Liver (tissue), 3 donors: ENCODE measurements around the gene ALCAM.

Experiments
- EGR1 ChIP-seq, 2 donors: IDR thresholded peaks; 2 replicates each; pipeline ENCODE4 v1.6.1; 2016 to 2018; ENCODE audit warnings: antibody characterized with exemption in 2 of 2, low read depth in 2 of 2
- GABPA ChIP-seq, 2 donors: IDR thresholded peaks in 1 of 2; conservative IDR thresholded peaks in 1 of 2; 2 replicates each; pipeline ENCODE4 v1.6.1; 2016; ENCODE audit warnings: antibody characterized with exemption in 2 of 2, mild to moderate bottlenecking in 1 of 2, moderate library complexity in 1 of 2
- TF ChIP-seq, protein P1 (sequence below): fragments of 150-350 bp; IDR thresholded peaks from 2 replicates; pipeline ENCODE4 v1.5.1; 2017; ENCODE audit warnings: improper control_type of control experiment, low read depth, low read length; ENCODE audit not compliant: missing input control
- donor health status: healthy.
- donor health status: healthy.

DNA sequence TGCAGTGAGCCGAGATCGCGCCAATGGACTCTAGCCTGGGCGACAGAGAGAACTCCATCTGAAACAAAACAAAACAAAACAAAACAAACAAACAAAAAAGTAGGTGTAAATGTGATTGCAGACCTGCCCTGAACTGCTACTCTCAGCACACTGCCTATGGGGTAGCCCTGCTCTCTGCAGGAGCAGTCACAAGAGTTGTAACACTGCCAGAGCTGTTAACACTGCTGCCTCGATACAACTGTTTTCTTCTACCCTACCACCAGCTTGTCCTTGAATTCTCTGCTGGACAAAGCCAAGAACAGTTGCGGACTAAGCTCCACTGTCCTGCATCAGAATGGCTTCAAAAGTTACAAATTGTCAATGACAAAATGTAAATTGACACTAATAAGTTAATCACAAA lies 89.3 kb downstream of the ALCAM start:
- TF ChIP-seq GABPA (IDR thresholded peaks at IDR 0.05 in 1 of 2, conservative IDR thresholded peaks at IDR 0.05 in 1 of 2) (no peak), EGR1 (IDR thresholded peaks at IDR 0.05; ENCODE audit: low read depth in 2 of 2) (no peak)
- TF ChIP-seq, protein P1, sequence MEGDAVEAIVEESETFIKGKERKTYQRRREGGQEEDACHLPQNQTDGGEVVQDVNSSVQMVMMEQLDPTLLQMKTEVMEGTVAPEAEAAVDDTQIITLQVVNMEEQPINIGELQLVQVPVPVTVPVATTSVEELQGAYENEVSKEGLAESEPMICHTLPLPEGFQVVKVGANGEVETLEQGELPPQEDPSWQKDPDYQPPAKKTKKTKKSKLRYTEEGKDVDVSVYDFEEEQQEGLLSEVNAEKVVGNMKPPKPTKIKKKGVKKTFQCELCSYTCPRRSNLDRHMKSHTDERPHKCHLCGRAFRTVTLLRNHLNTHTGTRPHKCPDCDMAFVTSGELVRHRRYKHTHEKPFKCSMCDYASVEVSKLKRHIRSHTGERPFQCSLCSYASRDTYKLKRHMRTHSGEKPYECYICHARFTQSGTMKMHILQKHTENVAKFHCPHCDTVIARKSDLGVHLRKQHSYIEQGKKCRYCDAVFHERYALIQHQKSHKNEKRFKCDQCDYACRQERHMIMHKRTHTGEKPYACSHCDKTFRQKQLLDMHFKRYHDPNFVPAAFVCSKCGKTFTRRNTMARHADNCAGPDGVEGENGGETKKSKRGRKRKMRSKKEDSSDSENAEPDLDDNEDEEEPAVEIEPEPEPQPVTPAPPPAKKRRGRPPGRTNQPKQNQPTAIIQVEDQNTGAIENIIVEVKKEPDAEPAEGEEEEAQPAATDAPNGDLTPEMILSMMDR: no peak
